K562 (cell line): ENCODE results near the gene IGF2.

Source experiments
- CREBBP ChIP-seq: IDR thresholded peaks from one replicate; pipeline ENCODE4 v1.6.1; 2012; ENCODE audit warnings: low read depth, mild to moderate bottlenecking, control low read depth, inconsistent platforms, low read length
- POLR2G ChIP-seq: fragments of 200-400 bp; formaldehyde crosslinking; IDR thresholded peaks from 2 replicates; pipeline ENCODE4 v1.6.1; 2017; ENCODE audit warnings: low read depth, mild to moderate bottlenecking, antibody characterized with exemption, low read length, moderate library complexity
- SP2 ChIP-seq: IDR thresholded peaks from 2 replicates; pipeline ENCODE4 v1.6.1; 2011; ENCODE audit warnings: mild to moderate bottlenecking, low read depth, low read length, moderate library complexity; ENCODE audit not compliant: poor library complexity, severe bottlenecking; ENCODE audit errors: extremely low read depth
- TCF7L2 ChIP-seq: fragments of 150-350 bp; IDR thresholded peaks from 2 replicates; pipeline ENCODE4 v1.6.1; 2016; ENCODE audit warnings: low read depth, mild to moderate bottlenecking, low read length, moderate library complexity
- ZNF184 ChIP-seq: sonication (generic); formaldehyde crosslinking; IDR thresholded peaks from 2 replicates; pipeline ENCODE4 v1.5.0; 2020; ENCODE audit warnings: missing genetic modification reagents
- TF ChIP-seq, protein P1 (sequence below): fragments of 250-450 bp; sonication (Bioruptor Pico); IDR thresholded peaks from 2 replicates; pipeline ENCODE4 v1.8.0; 2021; ENCODE audit warnings: mild to moderate bottlenecking, moderate library complexity
- TF ChIP-seq, protein P2 (sequence below): sonication (generic); formaldehyde crosslinking; IDR thresholded peaks from 2 replicates; pipeline ENCODE4 v1.8.1; 2023; ENCODE audit warnings: mild to moderate bottlenecking, missing genetic modification reagents
- TF ChIP-seq, protein P3 (sequence below), 3 experiments: IDR thresholded peaks in 2 of 3; conservative IDR thresholded peaks in 1 of 3; 2 replicates each; pipeline ENCODE4 v1.5.1; 2011 to 2012; ENCODE audit warnings: low read length in 3 of 3, mild to moderate bottlenecking in 3 of 3, control low read depth in 2 of 3, improper control_type of control experiment in 1 of 3, inconsistent platforms in 1 of 3, low read depth in 1 of 3, mixed read lengths in 1 of 3, moderate library complexity in 1 of 3; ENCODE audit not compliant: insufficient read depth in 2 of 3

DNA sequence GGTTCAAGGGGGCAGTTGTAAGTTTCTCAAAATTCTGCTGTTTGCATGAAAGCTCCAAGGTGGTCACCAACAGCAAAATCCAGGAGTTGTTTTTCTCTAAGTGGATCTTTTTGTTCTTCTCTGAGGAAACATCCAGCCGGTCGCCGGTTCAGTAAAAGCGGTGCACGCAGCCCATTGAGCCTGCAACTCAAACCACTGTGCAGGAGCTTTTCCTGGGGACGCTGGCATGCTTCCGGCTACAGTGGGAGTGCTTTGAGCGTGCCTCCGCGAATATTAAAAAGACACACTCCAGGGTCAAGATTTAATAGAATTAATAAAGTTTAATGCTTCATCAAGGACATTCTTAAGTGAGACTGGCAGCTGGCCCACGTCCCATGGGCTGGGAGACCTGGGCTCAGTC, 25.4 kb downstream of the IGF2 start:
- TF ChIP-seq CREBBP (no peak), ZNF184 (CRISPR knock-in tag) (no peak), TCF7L2 (no peak), SP2 (no peak), POLR2G (no peak)
- TF ChIP-seq, protein P1, sequence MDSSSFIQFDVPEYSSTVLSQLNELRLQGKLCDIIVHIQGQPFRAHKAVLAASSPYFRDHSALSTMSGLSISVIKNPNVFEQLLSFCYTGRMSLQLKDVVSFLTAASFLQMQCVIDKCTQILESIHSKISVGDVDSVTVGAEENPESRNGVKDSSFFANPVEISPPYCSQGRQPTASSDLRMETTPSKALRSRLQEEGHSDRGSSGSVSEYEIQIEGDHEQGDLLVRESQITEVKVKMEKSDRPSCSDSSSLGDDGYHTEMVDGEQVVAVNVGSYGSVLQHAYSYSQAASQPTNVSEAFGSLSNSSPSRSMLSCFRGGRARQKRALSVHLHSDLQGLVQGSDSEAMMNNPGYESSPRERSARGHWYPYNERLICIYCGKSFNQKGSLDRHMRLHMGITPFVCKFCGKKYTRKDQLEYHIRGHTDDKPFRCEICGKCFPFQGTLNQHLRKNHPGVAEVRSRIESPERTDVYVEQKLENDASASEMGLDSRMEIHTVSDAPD (CRISPR knock-in tag), result no peak
- TF ChIP-seq, protein P2, sequence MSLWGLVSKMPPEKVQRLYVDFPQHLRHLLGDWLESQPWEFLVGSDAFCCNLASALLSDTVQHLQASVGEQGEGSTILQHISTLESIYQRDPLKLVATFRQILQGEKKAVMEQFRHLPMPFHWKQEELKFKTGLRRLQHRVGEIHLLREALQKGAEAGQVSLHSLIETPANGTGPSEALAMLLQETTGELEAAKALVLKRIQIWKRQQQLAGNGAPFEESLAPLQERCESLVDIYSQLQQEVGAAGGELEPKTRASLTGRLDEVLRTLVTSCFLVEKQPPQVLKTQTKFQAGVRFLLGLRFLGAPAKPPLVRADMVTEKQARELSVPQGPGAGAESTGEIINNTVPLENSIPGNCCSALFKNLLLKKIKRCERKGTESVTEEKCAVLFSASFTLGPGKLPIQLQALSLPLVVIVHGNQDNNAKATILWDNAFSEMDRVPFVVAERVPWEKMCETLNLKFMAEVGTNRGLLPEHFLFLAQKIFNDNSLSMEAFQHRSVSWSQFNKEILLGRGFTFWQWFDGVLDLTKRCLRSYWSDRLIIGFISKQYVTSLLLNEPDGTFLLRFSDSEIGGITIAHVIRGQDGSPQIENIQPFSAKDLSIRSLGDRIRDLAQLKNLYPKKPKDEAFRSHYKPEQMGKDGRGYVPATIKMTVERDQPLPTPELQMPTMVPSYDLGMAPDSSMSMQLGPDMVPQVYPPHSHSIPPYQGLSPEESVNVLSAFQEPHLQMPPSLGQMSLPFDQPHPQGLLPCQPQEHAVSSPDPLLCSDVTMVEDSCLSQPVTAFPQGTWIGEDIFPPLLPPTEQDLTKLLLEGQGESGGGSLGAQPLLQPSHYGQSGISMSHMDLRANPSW, result no peak
- TF ChIP-seq, protein P3, sequence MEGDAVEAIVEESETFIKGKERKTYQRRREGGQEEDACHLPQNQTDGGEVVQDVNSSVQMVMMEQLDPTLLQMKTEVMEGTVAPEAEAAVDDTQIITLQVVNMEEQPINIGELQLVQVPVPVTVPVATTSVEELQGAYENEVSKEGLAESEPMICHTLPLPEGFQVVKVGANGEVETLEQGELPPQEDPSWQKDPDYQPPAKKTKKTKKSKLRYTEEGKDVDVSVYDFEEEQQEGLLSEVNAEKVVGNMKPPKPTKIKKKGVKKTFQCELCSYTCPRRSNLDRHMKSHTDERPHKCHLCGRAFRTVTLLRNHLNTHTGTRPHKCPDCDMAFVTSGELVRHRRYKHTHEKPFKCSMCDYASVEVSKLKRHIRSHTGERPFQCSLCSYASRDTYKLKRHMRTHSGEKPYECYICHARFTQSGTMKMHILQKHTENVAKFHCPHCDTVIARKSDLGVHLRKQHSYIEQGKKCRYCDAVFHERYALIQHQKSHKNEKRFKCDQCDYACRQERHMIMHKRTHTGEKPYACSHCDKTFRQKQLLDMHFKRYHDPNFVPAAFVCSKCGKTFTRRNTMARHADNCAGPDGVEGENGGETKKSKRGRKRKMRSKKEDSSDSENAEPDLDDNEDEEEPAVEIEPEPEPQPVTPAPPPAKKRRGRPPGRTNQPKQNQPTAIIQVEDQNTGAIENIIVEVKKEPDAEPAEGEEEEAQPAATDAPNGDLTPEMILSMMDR (IDR thresholded peaks at IDR 0.05 in 2 of 3, conservative IDR thresholded peaks at IDR 0.05 in 1 of 3; ENCODE audit: insufficient read depth in 2 of 3, low read depth in 1 of 3, low read length in 3 of 3), result no peak
